Chondrocyte (in vitro differentiated cells): ENCODE data around the gene ZNF831. TPM values are rescaled to one million over a fixed set of nuclear protein-coding genes. Genes with fewer than 3 reads are reported as not detected.

ENCODE experiments used
- DNase-seq: peaks from one replicate; pipeline ENCODE4 v3.0.0; 2021; ENCODE audit warnings: mixed read lengths, low spot score
- H3K27ac Mint-ChIP-seq: one replicate; pipeline ENCODE4 v1.8.0; 2021; ENCODE audit warnings: mild to moderate bottlenecking, moderate library complexity, mixed read lengths; ENCODE audit not compliant: unreplicated experiment
- H3K27me3 Mint-ChIP-seq: 2 replicates; pipeline ENCODE4 v1.8.0; 2021; ENCODE audit warnings: low read depth, mixed read lengths
- H3K36me3 Mint-ChIP-seq: 2 replicates; pipeline ENCODE4 v1.8.0; 2021; ENCODE audit warnings: low read depth, mixed read lengths
- H3K4me1 Mint-ChIP-seq: 2 replicates; pipeline ENCODE4 v1.8.0; 2021; ENCODE audit warnings: low read depth, mild to moderate bottlenecking, mixed read lengths
- H3K4me3 Mint-ChIP-seq: one replicate; pipeline ENCODE4 v1.8.0; 2021; ENCODE audit warnings: mild to moderate bottlenecking, moderate library complexity, mixed read lengths; ENCODE audit not compliant: unreplicated experiment
- H3K9me3 Mint-ChIP-seq: 2 replicates; pipeline ENCODE4 v1.8.0; 2021; ENCODE audit warnings: low read depth, mixed read lengths
- total RNA-seq: library from RNA; stranded (reverse); gene quantifications from 3 replicates; pipeline ENCODE4 v1.2.1, GENCODE V29; 2021
- TF ChIP-seq, protein P1 (sequence below): fragments of 200-600 bp; sonication (generic); IDR thresholded peaks from 2 replicates; pipeline ENCODE4 v1.5.0; 2021; ENCODE audit warnings: antibody characterized with exemption, mild to moderate bottlenecking, moderate library complexity

Gene ZNF831
- total RNA-seq, 1 donor from 2014 or later = not detected

DNA sequence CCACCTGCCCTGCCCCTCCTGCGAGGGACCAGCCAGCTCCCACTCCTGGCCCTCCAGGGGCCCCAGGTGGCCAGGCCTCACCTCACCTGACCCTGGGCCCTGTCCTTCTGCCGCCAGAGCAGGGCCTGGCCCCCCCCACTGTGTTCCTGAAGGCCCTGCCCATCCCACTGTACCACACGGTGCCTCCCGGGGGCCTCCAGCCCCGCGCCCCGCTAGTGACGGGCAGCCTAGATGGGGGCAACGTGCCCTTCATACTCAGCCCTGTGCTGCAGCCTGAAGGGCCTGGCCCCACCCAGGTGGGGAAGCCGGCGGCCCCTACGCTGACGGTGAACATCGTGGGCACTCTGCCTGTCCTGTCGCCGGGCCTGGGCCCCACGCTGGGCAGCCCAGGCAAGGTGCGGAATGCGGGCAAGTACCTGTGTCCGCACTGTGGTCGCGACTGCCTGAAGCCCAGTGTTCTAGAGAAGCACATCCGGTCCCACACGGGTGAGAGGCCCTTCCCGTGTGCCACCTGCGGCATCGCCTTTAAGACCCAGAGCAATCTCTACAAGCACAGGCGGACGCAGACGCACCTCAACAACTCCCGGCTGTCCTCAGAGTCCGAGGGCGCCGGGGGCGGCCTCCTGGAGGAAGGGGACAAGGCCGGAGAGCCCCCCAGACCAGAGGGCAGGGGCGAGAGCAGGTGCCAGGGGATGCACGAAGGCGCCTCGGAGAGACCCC is 27.6 kb downstream of the ZNF831 start:
- H3K4me1 Mint-ChIP-seq = no peaks in the 10 kb centered on the region
- TF ChIP-seq, protein P1, sequence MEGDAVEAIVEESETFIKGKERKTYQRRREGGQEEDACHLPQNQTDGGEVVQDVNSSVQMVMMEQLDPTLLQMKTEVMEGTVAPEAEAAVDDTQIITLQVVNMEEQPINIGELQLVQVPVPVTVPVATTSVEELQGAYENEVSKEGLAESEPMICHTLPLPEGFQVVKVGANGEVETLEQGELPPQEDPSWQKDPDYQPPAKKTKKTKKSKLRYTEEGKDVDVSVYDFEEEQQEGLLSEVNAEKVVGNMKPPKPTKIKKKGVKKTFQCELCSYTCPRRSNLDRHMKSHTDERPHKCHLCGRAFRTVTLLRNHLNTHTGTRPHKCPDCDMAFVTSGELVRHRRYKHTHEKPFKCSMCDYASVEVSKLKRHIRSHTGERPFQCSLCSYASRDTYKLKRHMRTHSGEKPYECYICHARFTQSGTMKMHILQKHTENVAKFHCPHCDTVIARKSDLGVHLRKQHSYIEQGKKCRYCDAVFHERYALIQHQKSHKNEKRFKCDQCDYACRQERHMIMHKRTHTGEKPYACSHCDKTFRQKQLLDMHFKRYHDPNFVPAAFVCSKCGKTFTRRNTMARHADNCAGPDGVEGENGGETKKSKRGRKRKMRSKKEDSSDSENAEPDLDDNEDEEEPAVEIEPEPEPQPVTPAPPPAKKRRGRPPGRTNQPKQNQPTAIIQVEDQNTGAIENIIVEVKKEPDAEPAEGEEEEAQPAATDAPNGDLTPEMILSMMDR = no peak
- no peaks in the 10 kb centered on the region for H3K36me3 Mint-ChIP-seq
- H3K9me3 Mint-ChIP-seq = no peaks in the 10 kb centered on the region
- no peak overlapping the region for H3K27ac Mint-ChIP-seq
- H3K27me3 Mint-ChIP-seq = peaks cover 9% of the 10 kb centered on the region
- DNase-seq = no peak
- H3K4me3 Mint-ChIP-seq = no peak overlapping the region

DNA sequence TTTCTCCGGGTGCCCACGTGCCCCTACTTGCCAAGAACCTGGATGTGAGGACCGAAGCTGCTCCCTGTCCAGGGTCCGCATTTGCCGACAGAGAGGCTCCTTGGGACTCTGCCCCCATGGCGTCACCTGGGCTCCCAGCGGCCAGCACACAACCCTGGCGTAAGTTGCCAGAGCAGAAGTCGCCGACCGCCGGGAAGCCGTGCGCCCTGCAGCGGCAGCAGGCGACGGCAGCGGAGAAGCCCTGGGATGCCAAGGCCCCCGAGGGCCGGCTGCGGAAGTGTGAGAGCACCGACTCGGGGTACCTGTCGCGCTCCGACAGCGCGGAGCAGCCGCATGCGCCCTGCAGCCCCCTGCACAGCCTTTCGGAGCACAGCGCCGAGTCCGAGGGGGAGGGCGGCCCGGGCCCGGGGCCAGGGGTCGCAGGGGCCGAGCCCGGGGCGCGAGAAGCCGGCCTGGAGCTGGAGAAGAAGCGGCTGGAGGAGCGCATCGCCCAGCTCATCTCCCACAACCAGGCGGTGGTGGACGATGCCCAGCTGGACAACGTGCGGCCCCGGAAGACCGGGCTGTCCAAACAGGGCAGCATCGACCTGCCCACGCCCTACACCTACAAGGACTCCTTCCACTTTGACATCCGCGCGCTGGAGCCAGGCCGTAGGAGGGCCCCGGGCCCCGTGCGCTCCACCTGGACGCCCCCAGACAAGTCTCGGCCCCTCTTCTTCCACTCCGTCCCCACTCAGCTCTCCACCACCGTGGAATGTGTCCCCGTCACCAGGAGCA is 28.3 kb downstream of the ZNF831 start:
- TF ChIP-seq, protein P1 = no peak
- no peak overlapping the region for H3K27ac Mint-ChIP-seq
- H3K27me3 Mint-ChIP-seq = peaks cover 13% of the 10 kb centered on the region
- no peaks in the 10 kb centered on the region for H3K4me1 Mint-ChIP-seq
- no peak overlapping the region for H3K4me3 Mint-ChIP-seq
- H3K36me3 Mint-ChIP-seq = no peaks in the 10 kb centered on the region
- no peak for DNase-seq
- H3K9me3 Mint-ChIP-seq = no peaks in the 10 kb centered on the region

- Mint-ChIP-seq H3K9me3 (no peaks in the 10 kb centered on the region), H3K4me1 (no peaks in the 10 kb centered on the region), H3K27me3 (peaks cover 13% of the 10 kb centered on the region), H3K36me3 (no peaks in the 10 kb centered on the region), H3K4me3 (no peak overlapping the region), H3K27ac (no peak overlapping the region)
- TF ChIP-seq, protein P1 = no peak
- no peak for DNase-seq
Measured at GRCh38 chr20:59192533-59192896, 28.9 kb downstream of the ZNF831 start.

DNA sequence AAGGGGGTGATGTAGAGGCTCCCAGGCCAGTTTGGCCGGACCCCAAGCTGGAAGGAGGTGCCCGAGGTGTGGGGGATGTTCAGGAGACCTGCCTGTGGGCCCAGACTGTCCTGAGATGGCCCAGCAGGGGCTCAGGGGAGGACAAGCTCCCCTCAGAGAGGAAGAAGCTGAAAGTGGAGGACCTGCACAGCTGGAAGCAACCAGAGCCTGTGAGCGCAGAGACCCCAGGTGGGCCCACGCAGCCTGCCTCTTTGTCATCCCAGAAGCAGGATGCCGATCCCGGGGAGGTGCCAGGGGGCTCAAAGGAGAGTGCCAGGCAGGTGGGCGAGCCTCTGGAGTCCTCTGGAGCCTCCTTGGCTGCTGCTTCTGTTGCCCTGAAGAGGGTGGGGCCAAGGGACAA is 29.7 kb downstream of the ZNF831 start:
- H3K36me3 Mint-ChIP-seq = no peaks in the 10 kb centered on the region
- H3K27ac Mint-ChIP-seq = no peak overlapping the region
- H3K9me3 Mint-ChIP-seq = no peaks in the 10 kb centered on the region
- no peak overlapping the region for H3K4me3 Mint-ChIP-seq
- no peak for DNase-seq
- H3K27me3 Mint-ChIP-seq = peaks cover 14% of the 10 kb centered on the region
- H3K4me1 Mint-ChIP-seq = no peaks in the 10 kb centered on the region
- TF ChIP-seq, protein P1 = no peak

GRCh38 chr20:59194023-59194935 is 30.7 kb downstream of the ZNF831 start:
- no peaks in the 10 kb centered on the region for H3K36me3 Mint-ChIP-seq
- no peaks in the 10 kb centered on the region for H3K4me1 Mint-ChIP-seq

More at GRCh38 chr20:59194023-59194935, 30.7 kb downstream of the ZNF831 start:
- no peak for DNase-seq
- TF ChIP-seq, protein P1 = no peak
- Mint-ChIP-seq H3K27me3 (peaks cover 15% of the 10 kb centered on the region), H3K4me3 (no peak overlapping the region), H3K9me3 (peaks cover under 1% of the 10 kb centered on the region), H3K27ac (no peak overlapping the region)
